ENCODE data around the gene PLS3.

GRCh38 chrX:115649461-115650063 lies 88.6 kb downstream of the PLS3 start:
- no peak for TF ChIP-seq POLR2A (IDR thresholded peaks at IDR 0.05; ENCODE audit: low read depth)
- TF ChIP-seq EP300 (IDR thresholded peaks at IDR 0.05), result no peak
- TF ChIP-seq POLR2AphosphoS5 (IDR thresholded peaks at IDR 0.05), result no peak
